AG09309 (cell line): Measurements from ENCODE around the gene RNF186.

ENCODE experiments used
- DNase-seq: peaks from one replicate; pipeline ENCODE4 v3.0.0-alpha.2; 2010; ENCODE audit warnings: low read depth
- H3K4me3 ChIP-seq: 2 replicates; pipeline ENCODE4 v1.5.1; 2011; ENCODE audit warnings: mild to moderate bottlenecking, low read depth, low read length, moderate library complexity; ENCODE audit not compliant: control insufficient read depth
- TF ChIP-seq, protein P1 (sequence below): IDR thresholded peaks from 2 replicates; pipeline ENCODE4 v1.5.1; 2011; ENCODE audit warnings: mild to moderate bottlenecking, low read depth, low read length, inconsistent platforms; ENCODE audit not compliant: insufficient read depth, control insufficient read depth; ENCODE audit errors: missing control alignments

The RNF186 gene

DNA sequence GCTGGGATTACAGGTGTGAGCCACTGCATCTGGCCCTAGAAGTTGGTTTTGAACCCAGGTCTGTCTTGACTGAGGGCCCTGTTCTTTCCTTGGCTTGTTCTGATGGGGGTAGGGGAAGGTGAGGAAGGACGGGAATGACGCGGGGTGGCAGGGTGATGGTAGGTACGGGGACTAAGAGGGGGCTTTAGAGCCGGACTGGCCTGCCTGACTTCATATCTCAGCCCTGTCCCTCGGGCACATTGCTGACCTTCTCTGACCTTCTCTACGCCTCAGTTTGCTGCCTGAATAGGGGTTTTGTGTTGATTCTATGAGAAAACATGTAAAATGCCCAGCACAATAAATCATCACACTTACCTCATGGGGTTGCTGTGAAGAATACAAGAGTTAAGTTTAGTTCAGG is 6.7 kb downstream of the RNF186 start:
- no peak overlapping the region for H3K4me3 ChIP-seq
- TF ChIP-seq, protein P1, sequence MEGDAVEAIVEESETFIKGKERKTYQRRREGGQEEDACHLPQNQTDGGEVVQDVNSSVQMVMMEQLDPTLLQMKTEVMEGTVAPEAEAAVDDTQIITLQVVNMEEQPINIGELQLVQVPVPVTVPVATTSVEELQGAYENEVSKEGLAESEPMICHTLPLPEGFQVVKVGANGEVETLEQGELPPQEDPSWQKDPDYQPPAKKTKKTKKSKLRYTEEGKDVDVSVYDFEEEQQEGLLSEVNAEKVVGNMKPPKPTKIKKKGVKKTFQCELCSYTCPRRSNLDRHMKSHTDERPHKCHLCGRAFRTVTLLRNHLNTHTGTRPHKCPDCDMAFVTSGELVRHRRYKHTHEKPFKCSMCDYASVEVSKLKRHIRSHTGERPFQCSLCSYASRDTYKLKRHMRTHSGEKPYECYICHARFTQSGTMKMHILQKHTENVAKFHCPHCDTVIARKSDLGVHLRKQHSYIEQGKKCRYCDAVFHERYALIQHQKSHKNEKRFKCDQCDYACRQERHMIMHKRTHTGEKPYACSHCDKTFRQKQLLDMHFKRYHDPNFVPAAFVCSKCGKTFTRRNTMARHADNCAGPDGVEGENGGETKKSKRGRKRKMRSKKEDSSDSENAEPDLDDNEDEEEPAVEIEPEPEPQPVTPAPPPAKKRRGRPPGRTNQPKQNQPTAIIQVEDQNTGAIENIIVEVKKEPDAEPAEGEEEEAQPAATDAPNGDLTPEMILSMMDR = no peak

DNA sequence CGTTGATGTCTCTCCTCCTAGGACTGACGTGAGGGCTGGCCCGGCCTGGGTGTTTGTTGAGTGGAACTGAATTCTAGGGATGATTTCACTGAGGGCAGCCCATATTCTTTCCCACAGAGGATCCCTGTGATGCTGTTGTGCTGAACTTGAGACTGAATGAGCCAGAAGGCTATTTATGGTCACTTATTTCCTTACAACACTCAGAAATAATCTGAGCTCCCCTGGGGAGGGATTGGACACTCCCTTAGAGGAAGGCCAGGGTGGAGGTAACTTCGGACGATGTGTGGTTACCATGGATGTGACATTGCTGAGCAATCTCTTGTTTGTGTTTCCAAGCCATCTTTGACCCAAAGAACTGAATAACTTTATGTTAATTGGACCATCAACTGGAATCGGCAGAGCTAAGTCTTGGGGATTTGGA is 10.2 kb downstream of the RNF186 start:
- no peak overlapping the region for H3K4me3 ChIP-seq
- TF ChIP-seq, protein P1 = no peak
- no peak for DNase-seq

More for the DNA sequence above, 6.7 kb downstream of the RNF186 start:
- no peak for DNase-seq

DNA sequence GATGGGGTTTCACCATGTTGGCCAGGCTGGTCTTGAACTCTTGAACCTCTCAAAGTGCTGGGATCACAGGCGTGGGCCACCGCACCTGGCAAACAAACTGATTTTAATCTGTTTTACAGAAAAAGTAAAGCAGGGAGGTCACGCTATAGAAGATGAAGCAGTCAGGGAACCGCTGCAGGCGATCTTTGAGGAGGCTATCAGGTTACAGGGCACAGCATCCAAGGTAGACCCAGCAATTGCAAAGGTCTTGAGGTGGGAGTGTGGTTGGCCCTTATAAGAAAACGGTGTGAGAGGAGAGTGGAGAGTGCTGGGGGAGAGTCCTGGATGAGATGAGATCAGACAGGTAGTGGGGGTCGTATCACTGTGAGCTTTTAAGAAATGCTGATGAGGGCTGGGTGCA is 12.8 kb downstream of the RNF186 start:
- TF ChIP-seq, protein P1 = no peak
- H3K4me3 ChIP-seq = no peak overlapping the region
- DNase-seq = no peak

DNA sequence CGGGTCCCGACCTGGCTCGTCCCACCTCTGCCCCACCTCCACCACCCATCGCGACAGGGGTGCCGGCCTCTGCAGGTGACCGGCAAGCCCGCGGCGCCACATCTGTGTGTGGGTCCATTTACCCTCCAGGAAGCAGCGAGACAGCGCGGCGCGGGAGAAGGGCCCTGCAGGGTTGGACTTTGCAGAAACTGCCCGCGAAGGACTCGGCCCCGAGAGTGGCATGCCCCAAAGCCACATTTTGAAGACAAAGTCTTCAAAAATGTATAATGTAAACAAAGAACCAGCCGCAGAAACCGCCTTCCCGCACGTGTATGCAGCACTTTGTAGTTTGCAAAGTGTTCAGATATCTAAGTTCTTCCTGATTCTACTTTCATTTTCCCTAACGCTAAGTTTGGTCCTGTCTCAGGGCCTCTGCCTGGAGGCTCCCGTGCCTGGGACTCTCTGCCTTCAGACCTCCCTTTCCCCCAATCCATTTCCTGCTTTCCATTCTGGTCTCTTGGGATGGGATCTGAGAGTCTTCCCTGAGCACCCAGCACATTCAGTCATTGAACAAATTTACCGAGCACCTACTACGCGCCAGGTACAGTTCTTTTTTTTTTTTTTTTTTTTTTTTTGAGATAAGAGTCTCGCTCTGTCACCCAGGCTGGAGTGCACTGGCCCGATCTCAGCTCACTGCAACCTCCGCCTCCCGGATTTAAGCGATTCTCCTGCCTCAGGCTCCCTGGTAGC is 14.8 kb downstream of the RNF186 start:
- DNase-seq = peak; percentile 46
- peak overlapping the region; percentile 46 for H3K4me3 ChIP-seq
- TF ChIP-seq, protein P1 = no peak

DNA sequence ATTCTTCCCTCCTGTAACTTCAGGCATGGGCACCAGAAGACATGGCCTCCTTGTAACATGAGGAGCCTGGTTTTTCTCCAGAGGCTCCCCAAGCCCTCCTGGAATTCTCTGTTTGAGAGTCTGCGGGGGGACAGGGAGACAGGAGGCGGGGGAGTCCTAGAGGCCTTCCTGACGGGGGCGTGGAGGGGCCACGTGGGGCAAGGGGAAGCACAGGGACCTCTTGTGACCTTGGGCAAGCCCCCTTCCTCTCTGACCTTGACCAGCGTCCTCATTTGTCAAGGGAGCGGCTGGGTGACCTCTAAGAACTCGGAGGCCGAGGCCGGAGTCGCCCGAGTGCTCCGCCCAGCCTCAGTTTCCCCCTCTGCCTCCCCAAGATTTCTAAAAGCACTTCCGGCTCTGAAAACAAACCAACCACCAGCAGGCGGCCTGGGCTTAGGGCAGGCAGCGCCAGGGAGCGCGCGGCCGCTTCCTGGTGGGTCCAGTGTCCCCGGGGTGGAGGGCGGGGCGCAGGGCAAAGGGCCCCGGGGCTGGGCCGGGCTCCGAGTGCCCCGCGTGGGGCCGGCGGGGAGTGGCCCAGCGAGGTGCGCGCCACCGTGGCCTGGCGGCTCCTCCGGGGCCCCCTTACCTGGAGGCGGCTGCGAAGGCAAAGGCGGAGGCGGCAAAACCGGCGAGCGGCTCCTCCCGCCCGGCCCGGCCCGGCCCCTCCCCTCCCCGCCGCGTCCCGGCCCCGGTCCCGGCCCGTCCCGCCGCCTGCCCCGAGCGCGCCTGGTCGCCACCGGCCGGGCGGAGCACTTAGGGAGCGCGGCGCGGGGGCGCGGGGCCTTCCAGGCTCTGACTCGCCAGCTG is 15.6 kb downstream of the RNF186 start, which contains the start of gene TMCO4:
Gene TMCO4 (minus strand): TSS at position 687 of the 846 bp plus-strand sequence. CDS start 19,158 bp downstream, outside the sequence.
- DNase-seq = peak; percentile 7
- peak within 1 kb of the TSS; percentile 46 for H3K4me3 ChIP-seq
- TF ChIP-seq, protein P1 = peak; percentile 46

DNA sequence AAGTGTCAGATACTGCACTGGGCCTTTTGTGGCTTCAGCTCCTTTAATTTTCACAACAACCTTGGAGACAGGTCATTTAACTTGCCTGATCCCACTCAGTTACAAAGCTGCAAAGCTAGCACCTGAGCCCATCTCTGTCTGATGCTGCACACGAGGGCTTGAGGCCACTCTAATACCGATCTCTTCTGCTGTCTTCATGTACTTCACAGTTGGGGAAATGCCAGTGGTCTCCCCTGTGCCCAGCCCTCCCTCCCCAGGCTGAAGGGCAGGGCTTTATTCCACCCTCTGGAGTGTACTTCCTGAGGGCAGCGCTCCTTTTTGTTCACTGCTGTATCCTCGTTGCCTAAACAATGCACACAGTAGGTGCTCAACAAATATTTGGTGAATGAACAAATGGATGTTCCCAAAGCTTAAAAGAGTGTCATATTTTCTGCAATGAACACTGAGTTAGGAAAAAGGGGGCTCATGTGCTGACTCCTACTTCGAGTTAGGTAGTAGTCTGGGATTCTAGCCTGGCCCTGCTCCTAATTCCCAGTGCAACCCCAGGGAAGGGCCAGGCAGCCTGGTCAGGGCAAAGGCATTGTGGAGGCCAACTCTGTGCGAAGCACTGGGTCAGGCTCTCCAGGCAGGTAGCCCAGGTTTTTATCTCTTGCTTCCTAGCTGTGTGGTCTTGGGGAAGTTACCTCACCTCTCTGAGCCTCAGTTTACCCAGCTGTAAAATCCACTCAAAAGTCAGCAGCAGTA is 16.4 kb downstream of the RNF186 start:
- H3K4me3 ChIP-seq = no peak overlapping the region; the same call in none of the 2 replicates
- no peak for DNase-seq
- TF ChIP-seq, protein P1 = no peak
